Nephron progenitor cell (in vitro differentiated cells): ENCODE measurements around the gene FAM234B.

Source experiments
- DNase-seq: peaks from one replicate; pipeline ENCODE4 v3.0.0; 2021
- H3K27ac Mint-ChIP-seq: 2 replicates; pipeline ENCODE4 v1.8.0; 2021; ENCODE audit warnings: mild to moderate bottlenecking, moderate library complexity, mixed read lengths
- H3K27me3 Mint-ChIP-seq: 2 replicates; pipeline ENCODE4 v1.8.0; 2021; ENCODE audit warnings: mild to moderate bottlenecking, low read depth, mixed read lengths; ENCODE audit not compliant: poor library complexity
- H3K36me3 Mint-ChIP-seq: 2 replicates; pipeline ENCODE4 v1.8.0; 2021; ENCODE audit warnings: low read depth, mixed read lengths
- H3K4me1 Mint-ChIP-seq: 2 replicates; pipeline ENCODE4 v1.8.0; 2021; ENCODE audit warnings: mixed read lengths
- H3K4me3 Mint-ChIP-seq: 2 replicates; pipeline ENCODE4 v1.8.0; 2021; ENCODE audit warnings: mild to moderate bottlenecking, moderate library complexity, mixed read lengths
- H3K9me3 Mint-ChIP-seq: 2 replicates; pipeline ENCODE4 v1.8.0; 2021; ENCODE audit warnings: mild to moderate bottlenecking, moderate library complexity, mixed read lengths
- TF ChIP-seq, protein P1 (sequence below): fragments of 200-600 bp; sonication (generic); IDR thresholded peaks from 2 replicates; pipeline ENCODE4 v1.5.0; 2021; ENCODE audit warnings: antibody characterized with exemption

FAM234B gene

DNA sequence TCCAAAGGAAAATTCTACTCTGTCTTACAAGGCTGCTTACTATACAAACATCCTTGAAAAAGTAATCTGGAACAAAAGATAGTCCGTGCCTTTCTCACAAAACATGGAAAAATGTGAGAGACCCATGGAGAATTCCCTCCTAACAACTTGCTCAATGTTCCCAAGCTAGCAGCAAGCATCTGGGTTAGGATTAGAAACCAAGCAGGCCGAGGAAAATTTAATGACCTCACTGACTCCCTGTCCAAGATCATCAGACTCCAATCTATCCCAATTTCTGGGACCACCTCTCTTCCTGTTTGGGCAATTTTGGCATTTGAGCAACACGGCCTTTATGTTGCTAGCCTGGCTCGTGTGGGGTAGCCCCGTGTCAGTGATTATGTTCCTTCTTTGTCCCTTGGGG is 77.4 kb downstream of the FAM234B start:
- Mint-ChIP-seq H3K9me3 (no peaks in the 10 kb centered on the region), H3K4me1 (peaks cover 14% of the 10 kb centered on the region), H3K27me3 (peaks cover 9% of the 10 kb centered on the region), H3K36me3 (no peaks in the 10 kb centered on the region), H3K4me3 (no peak overlapping the region), H3K27ac (no peak overlapping the region)
- DNase-seq: no peak
- TF ChIP-seq, protein P1, sequence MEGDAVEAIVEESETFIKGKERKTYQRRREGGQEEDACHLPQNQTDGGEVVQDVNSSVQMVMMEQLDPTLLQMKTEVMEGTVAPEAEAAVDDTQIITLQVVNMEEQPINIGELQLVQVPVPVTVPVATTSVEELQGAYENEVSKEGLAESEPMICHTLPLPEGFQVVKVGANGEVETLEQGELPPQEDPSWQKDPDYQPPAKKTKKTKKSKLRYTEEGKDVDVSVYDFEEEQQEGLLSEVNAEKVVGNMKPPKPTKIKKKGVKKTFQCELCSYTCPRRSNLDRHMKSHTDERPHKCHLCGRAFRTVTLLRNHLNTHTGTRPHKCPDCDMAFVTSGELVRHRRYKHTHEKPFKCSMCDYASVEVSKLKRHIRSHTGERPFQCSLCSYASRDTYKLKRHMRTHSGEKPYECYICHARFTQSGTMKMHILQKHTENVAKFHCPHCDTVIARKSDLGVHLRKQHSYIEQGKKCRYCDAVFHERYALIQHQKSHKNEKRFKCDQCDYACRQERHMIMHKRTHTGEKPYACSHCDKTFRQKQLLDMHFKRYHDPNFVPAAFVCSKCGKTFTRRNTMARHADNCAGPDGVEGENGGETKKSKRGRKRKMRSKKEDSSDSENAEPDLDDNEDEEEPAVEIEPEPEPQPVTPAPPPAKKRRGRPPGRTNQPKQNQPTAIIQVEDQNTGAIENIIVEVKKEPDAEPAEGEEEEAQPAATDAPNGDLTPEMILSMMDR: no peak

DNA sequence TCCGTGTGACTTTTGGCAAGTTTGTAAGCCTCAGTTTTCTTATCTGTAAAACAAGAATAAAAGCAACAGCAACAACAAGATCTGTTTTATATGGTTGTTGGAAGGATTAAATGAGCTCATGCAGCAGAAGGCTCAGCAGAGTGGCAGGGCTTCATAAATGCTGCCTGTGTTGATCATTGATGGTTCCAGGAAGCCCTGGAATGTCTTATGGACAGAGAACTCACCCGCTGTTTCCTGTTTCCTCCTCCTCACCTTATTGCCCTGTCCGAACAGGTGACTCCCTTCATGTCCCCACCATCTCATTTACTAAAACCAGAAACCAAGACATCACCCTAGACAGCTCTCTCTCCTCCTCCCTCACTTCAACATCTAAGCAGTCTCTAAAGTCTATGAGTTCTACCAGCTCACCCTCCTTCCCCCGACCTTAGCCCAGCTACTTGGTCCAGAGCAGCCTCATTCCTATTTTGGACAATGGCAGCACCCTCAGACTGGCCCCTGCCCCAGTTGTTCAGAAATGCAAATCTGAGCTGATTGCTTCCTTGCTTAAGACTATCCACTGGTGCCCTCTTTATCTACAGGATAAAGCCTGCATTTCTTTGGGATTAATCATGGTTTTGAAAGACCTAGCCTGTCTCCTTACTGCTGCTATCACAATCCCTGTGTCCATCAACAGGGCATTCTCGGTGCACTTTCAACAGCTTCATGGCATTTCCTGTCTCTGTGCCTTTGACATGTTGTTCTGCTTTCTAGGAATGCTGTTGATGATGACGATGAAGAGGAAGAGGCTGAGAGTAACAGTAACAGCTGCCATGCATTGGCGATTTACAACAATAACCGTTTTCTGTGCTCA is 80.7 kb downstream of the FAM234B start:
- peaks cover 9% of the 10 kb centered on the region for H3K27me3 Mint-ChIP-seq
- H3K4me3 Mint-ChIP-seq: no peak overlapping the region
- DNase-seq: no peak
- peak overlapping the region; percentile 10 for H3K27ac Mint-ChIP-seq
- no peaks in the 10 kb centered on the region for H3K9me3 Mint-ChIP-seq
- TF ChIP-seq, protein P1: no peak
- H3K36me3 Mint-ChIP-seq: no peaks in the 10 kb centered on the region
- peaks cover 11% of the 10 kb centered on the region for H3K4me1 Mint-ChIP-seq

DNA sequence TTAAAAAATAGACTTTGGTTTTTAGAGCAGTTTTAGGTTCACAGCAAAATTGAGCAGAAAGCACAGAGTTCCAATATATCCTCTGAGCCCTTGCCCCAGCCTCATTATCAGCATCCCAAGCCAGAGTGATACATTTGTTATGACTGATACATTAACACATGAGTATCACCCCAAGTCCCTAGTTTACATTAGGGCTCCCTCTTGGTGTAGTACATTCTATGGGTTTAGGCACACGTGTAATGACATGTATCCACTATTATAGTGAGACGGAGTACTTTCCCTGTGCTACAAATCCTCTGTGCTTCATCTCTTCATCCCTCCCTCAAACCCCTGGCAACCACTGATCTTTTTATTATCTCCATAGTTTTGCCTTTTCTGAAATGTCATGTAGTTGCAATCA is 81.8 kb downstream of the FAM234B start:
- Mint-ChIP-seq H3K27ac (no peak overlapping the region), H3K4me1 (peaks cover 21% of the 10 kb centered on the region), H3K9me3 (no peaks in the 10 kb centered on the region), H3K36me3 (no peaks in the 10 kb centered on the region), H3K4me3 (no peak overlapping the region), H3K27me3 (peaks cover 9% of the 10 kb centered on the region)
- no peak for DNase-seq
- TF ChIP-seq, protein P1: no peak

DNA sequence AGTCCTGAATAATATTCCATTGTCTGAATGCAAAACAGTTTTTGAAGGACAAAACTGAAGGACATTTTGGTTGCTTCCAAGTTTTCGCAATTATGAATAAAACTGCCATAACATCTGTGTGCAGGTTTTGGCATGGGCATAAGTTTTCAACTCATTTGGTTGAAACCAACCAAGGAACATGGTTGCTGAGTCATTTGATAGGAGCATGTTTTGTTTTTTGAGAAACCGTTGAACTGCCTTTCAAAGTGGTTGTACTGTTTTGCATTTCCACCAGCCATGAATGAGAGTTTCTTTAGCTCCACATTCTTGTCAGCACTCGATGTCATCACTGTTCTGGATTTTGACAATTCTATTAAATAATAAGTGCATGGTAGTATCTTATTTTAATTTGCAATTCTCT is 82.3 kb downstream of the FAM234B start:
- no peak overlapping the region for H3K27ac Mint-ChIP-seq
- no peak overlapping the region for H3K4me3 Mint-ChIP-seq
- peaks cover 26% of the 10 kb centered on the region for H3K4me1 Mint-ChIP-seq
- no peaks in the 10 kb centered on the region for H3K9me3 Mint-ChIP-seq
- peaks cover 9% of the 10 kb centered on the region for H3K27me3 Mint-ChIP-seq
- H3K36me3 Mint-ChIP-seq: no peaks in the 10 kb centered on the region
- TF ChIP-seq, protein P1: no peak
- DNase-seq: no peak

DNA sequence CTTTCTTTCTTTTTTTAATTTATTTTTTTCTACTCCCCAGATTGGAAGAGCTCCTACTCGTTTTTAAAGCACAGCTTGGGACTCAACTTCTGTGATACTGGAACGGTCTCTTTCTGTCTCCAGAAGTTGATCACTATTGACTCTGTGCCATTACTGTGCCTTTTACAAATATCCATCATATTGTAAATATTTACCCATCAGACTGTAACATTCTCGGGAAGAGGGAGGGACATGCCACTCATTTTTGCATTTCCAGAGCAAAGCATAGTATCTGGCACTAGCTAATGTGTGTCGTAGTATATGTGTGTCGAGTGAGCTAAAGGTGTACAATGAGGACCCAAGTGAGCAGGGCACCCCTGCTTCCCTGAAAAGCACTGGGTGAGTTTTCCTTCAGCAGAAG is 83.3 kb downstream of the FAM234B start:
- TF ChIP-seq, protein P1: no peak
- peaks cover 2% of the 10 kb centered on the region for H3K27me3 Mint-ChIP-seq
- H3K4me3 Mint-ChIP-seq: no peak overlapping the region
- no peak for DNase-seq
- H3K4me1 Mint-ChIP-seq: peaks cover 27% of the 10 kb centered on the region
- no peaks in the 10 kb centered on the region for H3K9me3 Mint-ChIP-seq
- H3K36me3 Mint-ChIP-seq: no peaks in the 10 kb centered on the region
- no peak overlapping the region for H3K27ac Mint-ChIP-seq
